Gastroesophageal sphincter (tissue), 4 donors: ENCODE data around the gene TDRKH. TPM values are rescaled to one million over a fixed set of nuclear protein-coding genes. Genes with fewer than 3 reads are reported as not detected.
A peak's percentile ranks its signal among the peaks of the same experiment; 100 is the strongest.

ENCODE experiments used
- ATAC-seq: fragments of 150-250 bp; one replicate; pipeline ENCODE4 v1.9.1; 2016; ENCODE audit warnings: mild to moderate bottlenecking, moderate library complexity
- H3K27ac ChIP-seq, 4 donors: fragments of 200-600 bp; sonication (generic) in 3 of 4; 1 replicate in 3 of 4; 2 replicates in 1 of 4; pipeline ENCODE4 v1.5.1; 2016 to 2019
- H3K27me3 ChIP-seq: fragments of 200-600 bp; sonication (generic); one replicate; pipeline ENCODE4 v1.5.1; 2019
- H3K36me3 ChIP-seq, 2 donors: fragments of 200-600 bp; sonication (generic); one replicate each; pipeline ENCODE4 v1.5.1; 2019; ENCODE audit warnings: control low read depth in 1 of 2
- H3K4me1 ChIP-seq, 3 donors: fragments of 200-600 bp; sonication (generic); 1 replicate in 2 of 3; 2 replicates in 1 of 3; pipeline ENCODE4 v1.5.1; 2016 to 2019; ENCODE audit warnings: control low read depth in 2 of 3
- H3K4me3 ChIP-seq, 2 donors: fragments of 200-600 bp; sonication (generic); one replicate each; pipeline ENCODE4 v1.5.1; 2019; ENCODE audit warnings: mild to moderate bottlenecking in 1 of 2, moderate library complexity in 1 of 2
- H3K9me3 ChIP-seq, 3 donors: fragments of 200-600 bp; sonication (generic); one replicate each; pipeline ENCODE4 v1.5.1; 2017 to 2019; ENCODE audit warnings: control low read depth in 2 of 3
- CTCF ChIP-seq, 4 experiments: fragments of 200-600 bp in 2 of 4; fragments of 450-650 bp in 2 of 4; sonication (generic) in 1 of 4; IDR thresholded peaks; one replicate each; pipeline ENCODE4 v1.5.1; 2017 to 2019; ENCODE audit warnings: antibody characterized with exemption in 4 of 4, mild to moderate bottlenecking in 2 of 4, moderate library complexity in 2 of 4
- EP300 ChIP-seq: sonication (generic); formaldehyde crosslinking; IDR thresholded peaks from one replicate; pipeline ENCODE4 v1.6.1; 2017; ENCODE audit warnings: antibody characterized with exemption, mild to moderate bottlenecking
- POLR2A ChIP-seq, 2 donors: fragments of 450-650 bp; IDR thresholded peaks; one replicate each; pipeline ENCODE4 v1.6.1; 2017; ENCODE audit warnings: antibody characterized with exemption in 2 of 2, mild to moderate bottlenecking in 2 of 2, moderate library complexity in 1 of 2
- POLR2AphosphoS5 ChIP-seq: sonication (generic); formaldehyde crosslinking; IDR thresholded peaks from one replicate; pipeline ENCODE4 v1.6.1; 2017; ENCODE audit warnings: antibody characterized with exemption
- WGBS, 2 donors: methylation state at CpG; one replicate each; pipeline ENCODE4 v1.1.5; 2018; ENCODE audit warnings: low coverage in 1 of 2; 5-methylcytosine and 5-hydroxymethylcytosine counted together
- total RNA-seq, 4 donors: library from RNA; depleted of rRNA; stranded (reverse); fragments of >200 nt; gene quantifications; one replicate each; pipeline ENCODE4 v1.1.0, GENCODE V29; 2016

The TDRKH gene
- total RNA-seq, 4 donors from 2014 or later = 4.4 to 10.6 (median 7.9) TPM

DNA sequence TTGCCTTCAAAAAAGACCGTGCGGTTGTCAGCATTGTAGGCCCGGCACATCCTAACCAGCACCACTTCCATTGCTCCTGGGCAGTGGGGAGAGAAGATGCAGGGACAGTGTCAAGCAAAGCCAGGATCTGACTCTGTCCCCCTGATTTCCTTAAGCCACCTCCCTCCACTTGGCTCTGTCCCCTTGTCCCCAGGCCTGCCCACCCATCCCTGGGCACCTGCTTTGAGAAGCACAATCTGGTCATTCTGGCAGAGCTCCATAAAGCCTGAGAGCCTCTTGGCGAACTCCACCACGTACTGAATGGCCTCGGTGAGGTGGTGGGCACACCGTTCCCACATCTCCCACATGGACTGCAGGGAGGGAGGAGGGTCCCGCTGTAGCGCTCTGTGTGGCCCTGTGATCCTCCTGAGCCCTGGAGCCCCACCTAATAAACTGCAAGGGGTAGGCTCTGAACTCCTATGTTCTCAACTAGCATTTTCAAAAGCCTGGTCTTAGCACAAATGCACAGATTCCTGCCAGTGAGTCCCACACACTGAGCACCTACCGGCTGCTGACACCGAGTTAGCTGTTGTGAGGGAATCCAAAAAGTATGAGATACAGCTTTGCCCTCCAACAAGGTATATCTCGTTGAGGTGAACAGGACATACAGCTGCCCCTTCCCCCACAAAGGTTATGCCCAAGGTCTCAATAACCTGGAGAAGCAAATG lies 23.1 kb upstream of the TDRKH start:
- Histone ChIP-seq H3K9me3 (no peaks in the 10 kb centered on the region), H3K36me3 (no peaks in the 10 kb centered on the region), H3K4me3 (no peak overlapping the region), H3K27me3 (no peaks in the 10 kb centered on the region), H3K4me1 (no peaks in the 10 kb centered on the region), H3K27ac (no peak overlapping the region)
- 54 to 83% methylated on average over 1 to 3 of the region's 12 CpGs for WGBS, 2 donors
- ATAC-seq = no peak
- TF ChIP-seq EP300 = no peak
- TF ChIP-seq POLR2A (IDR thresholded peaks at IDR 0.05) = no peak
- no peak for TF ChIP-seq CTCF (IDR thresholded peaks at IDR 0.05)
- TF ChIP-seq POLR2AphosphoS5 = no peak

DNA sequence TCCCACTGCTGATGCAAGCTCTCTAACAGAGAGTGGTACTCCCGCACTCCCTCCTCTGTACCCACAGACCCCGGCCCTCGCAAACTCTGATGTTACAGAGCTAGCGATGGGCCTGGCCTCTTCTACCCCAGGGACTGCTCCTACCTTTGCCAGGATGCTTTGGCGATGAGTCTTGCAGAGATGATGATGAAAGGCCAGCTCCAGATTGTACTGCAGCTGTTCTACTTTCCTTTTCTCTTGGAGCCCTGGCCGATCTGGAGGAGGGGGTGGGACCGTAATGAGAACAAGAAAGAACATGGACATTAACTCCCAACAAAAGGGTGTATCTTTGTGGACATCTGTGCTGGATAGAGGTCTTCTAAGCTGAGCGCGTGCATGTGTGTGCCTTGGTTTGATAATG lies 20.9 kb upstream of the TDRKH start:
- WGBS, 2 donors = 83 to 95% methylated on average over 2 to 4 of the region's 9 CpGs
- no peaks in the 10 kb centered on the region for H3K4me1 ChIP-seq
- ATAC-seq = peak; percentile 51
- peaks cover 7% of the 10 kb centered on the region for H3K27me3 ChIP-seq
- H3K36me3 ChIP-seq = no peaks in the 10 kb centered on the region
- H3K27ac ChIP-seq = no peak overlapping the region
- TF ChIP-seq POLR2AphosphoS5 (no peak), EP300 (no peak)
- no peak overlapping the region for H3K4me3 ChIP-seq
- no peaks in the 10 kb centered on the region for H3K9me3 ChIP-seq

DNA sequence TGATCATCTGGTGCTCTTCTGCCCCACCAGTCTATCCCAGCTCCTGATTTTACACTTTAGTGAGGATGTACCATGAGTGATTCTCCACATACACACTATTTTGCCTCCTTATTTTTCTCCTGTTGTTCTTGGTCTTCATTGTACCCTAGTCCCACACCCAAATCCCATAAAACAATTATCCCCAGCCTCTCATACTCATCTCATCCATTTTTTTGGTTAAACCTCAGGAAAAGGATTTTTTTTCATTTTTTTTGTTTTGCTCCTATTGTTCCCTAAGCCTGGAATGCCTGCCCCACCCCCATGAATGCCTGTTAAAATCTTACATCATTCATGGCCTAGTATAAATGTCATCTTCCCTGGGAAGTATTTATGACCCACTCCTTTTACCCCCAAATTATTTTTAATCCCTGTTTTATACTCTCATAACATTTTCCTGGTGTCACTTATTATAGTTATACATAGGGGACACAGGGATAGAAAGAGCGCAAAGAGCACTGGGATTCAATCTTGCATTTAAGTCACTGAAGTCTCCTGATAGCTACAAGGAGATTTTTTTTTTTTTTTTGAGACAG lies 19.8 kb upstream of the TDRKH start:
- no peak overlapping the region for H3K27ac ChIP-seq
- WGBS, 2 donors = 93 to 100% methylated on average over 1 of the region's 1 CpG
- no peaks in the 10 kb centered on the region for H3K36me3 ChIP-seq
- no peaks in the 10 kb centered on the region for H3K4me1 ChIP-seq
- no peak for ATAC-seq
- TF ChIP-seq POLR2A (IDR thresholded peaks at IDR 0.05) = no peak
- TF ChIP-seq EP300 = no peak
- TF ChIP-seq CTCF (IDR thresholded peaks at IDR 0.05) = no peak
- TF ChIP-seq POLR2AphosphoS5 = no peak
- H3K27me3 ChIP-seq = peaks cover 9% of the 10 kb centered on the region
- no peak overlapping the region for H3K4me3 ChIP-seq
- H3K9me3 ChIP-seq = no peaks in the 10 kb centered on the region

- 38 to 68% methylated on average over 2 to 7 of the region's 8 CpGs for WGBS, 2 donors
- Histone ChIP-seq H3K36me3 (no peaks in the 10 kb centered on the region), H3K4me3 (no peak overlapping the region), H3K4me1 (no peaks in the 10 kb centered on the region), H3K27me3 (peaks cover 10% of the 10 kb centered on the region), H3K27ac (no peak overlapping the region), H3K9me3 (no peaks in the 10 kb centered on the region)
- no peak for TF ChIP-seq CTCF (IDR thresholded peaks at IDR 0.05)
- TF ChIP-seq EP300 = no peak
- TF ChIP-seq POLR2A (IDR thresholded peaks at IDR 0.05) = no peak
- no peak for TF ChIP-seq POLR2AphosphoS5
- ATAC-seq = no peak
These were observed 19.1 kb upstream of the TDRKH start for GRCh38 chr1:151809290-151809984.

- ATAC-seq = no peak
- TF ChIP-seq EP300 = no peak
- TF ChIP-seq POLR2A (IDR thresholded peaks at IDR 0.05) = no peak
- no peak for TF ChIP-seq POLR2AphosphoS5
- TF ChIP-seq CTCF (IDR thresholded peaks at IDR 0.05) = no peak
- Histone ChIP-seq H3K27me3 (peaks cover 25% of the 10 kb centered on the region), H3K4me3 (no peak overlapping the region), H3K27ac (no peak overlapping the region), H3K9me3 (no peaks in the 10 kb centered on the region), H3K36me3 (no peaks in the 10 kb centered on the region), H3K4me1 (no peaks in the 10 kb centered on the region)
- WGBS, 2 donors = no CpG with 5 or more reads among the region's 1 CpG
These were observed 17.5 kb upstream of the TDRKH start for GRCh38 chr1:151807766-151808165.
